HCT116 (cell line): ENCODE results near the gene CMPK1. TPM values are rescaled to one million over a fixed set of nuclear protein-coding genes. Genes with fewer than 3 reads are reported as not detected.

ENCODE experiments used
- ATAC-seq: fragments of 200-7000 bp; cut with Tn5 transposase; 2 replicates; pipeline ENCODE4 v1.9.1; 2020; ENCODE audit warnings: mild to moderate bottlenecking, moderate library complexity
- BruUV-seq: library from RNA; stranded (reverse); fragments of 400-500 nt; replicated peaks from 2 replicates; lab custom pipeline; 2021; lab: Mats Ljungman, UMichigan
- CTCF ChIA-PET: fragments of 300-600 bp; sonication (Branson Sonifier 250); formaldehyde crosslinking; loops from one replicate; lab custom pipeline; 2021; ENCODE audit warnings: antibody characterized with exemption; lab: Charles Lee
- POLR2A ChIA-PET: fragments of 300-600, 350-600 bp; sonication (Branson Sonifier 250); formaldehyde crosslinking; loops from one replicate; lab custom pipeline; 2021; ENCODE audit warnings: antibody characterized with exemption; lab: Charles Lee
- RAD21 ChIA-PET, 2 experiments: fragments of 300-600 bp; sonication (Branson Sonifier 250); formaldehyde crosslinking; loops; one replicate each; lab custom pipeline; 2023; ENCODE audit warnings: low total read pairs in 2 of 2; ENCODE audit not compliant: uncharacterized antibody in 2 of 2, unreplicated experiment in 2 of 2, low non-redundant PET in 1 of 2; lab: Charles Lee
- DNase-seq: peaks from one replicate; pipeline ENCODE4 v3.0.0-alpha.2; 2010; ENCODE audit warnings: low read depth, low spot score
- H2AFZ ChIP-seq: fragments of 200-600 bp; shearing (Covaris generic), sonication (generic); 2 replicates; pipeline ENCODE4 v1.6.1; 2017; ENCODE audit warnings: low read depth, mixed run types, mixed read lengths, antibody characterized with exemption, low read length; ENCODE audit not compliant: poor library complexity, severe bottlenecking
- H3K27ac ChIP-seq: 2 replicates; pipeline ENCODE4 v1.5.1; 2012; ENCODE audit warnings: low read depth, low read length
- H3K27me3 ChIP-seq: fragments of 200-600 bp; sonication (generic); 2 replicates; pipeline ENCODE4 v1.6.1; 2016; ENCODE audit warnings: mixed run types, low read length, mixed read lengths; ENCODE audit not compliant: insufficient read depth
- H3K36me3 ChIP-seq, 2 experiments: fragments of 200-500 bp in 1 of 2; fragments of 200-600 bp in 1 of 2; sonication (Bioruptor generic) in 1 of 2; sonication (generic) in 1 of 2; 2 replicates each; pipeline versions ENCODE4 v1.5.1 to v1.6.1; 2014 to 2016; ENCODE audit warnings: low read length in 2 of 2, inconsistent platforms in 1 of 2, mixed read lengths in 1 of 2, mixed run types in 1 of 2; ENCODE audit not compliant: insufficient read depth in 2 of 2, control insufficient read depth in 1 of 2
- H3K4me1 ChIP-seq, 2 experiments: fragments of 200-600 bp in 1 of 2; sonication (generic) in 1 of 2; 2 replicates each; pipeline versions ENCODE4 v1.5.1 to v1.6.1; 2012 to 2017; ENCODE audit warnings: low read length in 2 of 2, inconsistent platforms in 1 of 2, mild to moderate bottlenecking in 1 of 2, mixed read lengths in 1 of 2, mixed run types in 1 of 2, moderate library complexity in 1 of 2; ENCODE audit not compliant: insufficient read depth in 2 of 2, control insufficient read depth in 1 of 2
- H3K4me2 ChIP-seq: fragments of 200-600 bp; sonication (generic); 2 replicates; pipeline ENCODE4 v1.6.1; 2017; ENCODE audit warnings: mixed run types, low read length, mixed read lengths
- H3K4me3 ChIP-seq, 2 experiments: fragments of 200-600 bp in 1 of 2; sonication (generic) in 1 of 2; replicated peaks in 1 of 2; 2 replicates each; pipeline ENCODE4 v1.5.1; 2011 to 2016; ENCODE audit warnings: low read length in 2 of 2, control low read depth in 1 of 2, low read depth in 1 of 2, mild to moderate bottlenecking in 1 of 2, mixed read lengths in 1 of 2, mixed run types in 1 of 2
- H3K79me2 ChIP-seq: fragments of 200-600 bp; sonication (generic); 2 replicates; pipeline ENCODE4 v1.6.1; 2017; ENCODE audit warnings: mild to moderate bottlenecking, mixed run types, low read length, moderate library complexity, mixed read lengths; ENCODE audit not compliant: insufficient read depth
- H3K9ac ChIP-seq: fragments of 200-600 bp; sonication (generic); 2 replicates; pipeline ENCODE4 v1.6.1; 2016; ENCODE audit warnings: low read length, mixed read lengths
- H3K9me2 ChIP-seq: fragments of 200-600 bp; sonication (generic), shearing (Covaris generic); 2 replicates; pipeline ENCODE4 v1.6.1; 2017; ENCODE audit warnings: mixed run types, mild to moderate bottlenecking, moderate library complexity; ENCODE audit not compliant: insufficient read depth
- H3K9me3 ChIP-seq, 2 experiments: fragments of 200-500 bp in 1 of 2; fragments of 200-600 bp in 1 of 2; sonication (Bioruptor generic) in 1 of 2; sonication (generic) in 1 of 2; 2 replicates each; pipeline ENCODE4 v1.6.1; 2014 to 2017; ENCODE audit warnings: low read length in 2 of 2, mixed read lengths in 2 of 2, inconsistent platforms in 1 of 2, low read depth in 1 of 2, mild to moderate bottlenecking in 1 of 2, mixed run types in 1 of 2, moderate library complexity in 1 of 2; ENCODE audit not compliant: control insufficient read depth in 1 of 2, insufficient read depth in 1 of 2
- H4K20me1 ChIP-seq: fragments of 200-600 bp; sonication (generic), shearing (Covaris generic); 2 replicates; pipeline ENCODE4 v1.6.1; 2017; ENCODE audit warnings: mixed run types, mild to moderate bottlenecking, moderate library complexity; ENCODE audit not compliant: insufficient read depth
- CBX3 ChIP-seq: IDR thresholded peaks from 2 replicates; pipeline ENCODE4 v1.6.1; 2012; ENCODE audit warnings: low read depth
- CEBPB ChIP-seq: IDR thresholded peaks from 2 replicates; pipeline ENCODE4 v1.6.1; 2012; ENCODE audit warnings: low read depth
- EGR1 ChIP-seq: IDR thresholded peaks from 2 replicates; pipeline ENCODE4 v1.6.1; 2012; ENCODE audit warnings: low read depth
- ELF1 ChIP-seq: IDR thresholded peaks from 2 replicates; pipeline ENCODE4 v1.6.1; 2012; ENCODE audit warnings: low read depth, borderline replicate concordance
- EZH2 ChIP-seq: fragments of 200-600 bp; sonication (generic); IDR thresholded peaks from 2 replicates; pipeline ENCODE4 v1.6.1; 2017; ENCODE audit warnings: antibody characterized with exemption, mixed run types
- MAX ChIP-seq: IDR thresholded peaks from 2 replicates; pipeline ENCODE4 v1.6.1; 2012
- POLR2A ChIP-seq: IDR thresholded peaks from 2 replicates; pipeline ENCODE4 v1.7.0; 2011; ENCODE audit warnings: borderline replicate concordance; ENCODE audit not compliant: insufficient read depth, insufficient read length; ENCODE audit errors: extremely low read depth
- RAD21 ChIP-seq: IDR thresholded peaks from 2 replicates; pipeline ENCODE4 v1.6.1; 2012; ENCODE audit warnings: low read depth, mild to moderate bottlenecking
- SP1 ChIP-seq: IDR thresholded peaks from 2 replicates; pipeline ENCODE4 v1.6.1; 2012; ENCODE audit warnings: low read depth
- SRF ChIP-seq: IDR thresholded peaks from 2 replicates; pipeline ENCODE4 v1.6.1; 2012; ENCODE audit warnings: low read depth
- TCF7L2 ChIP-seq: IDR thresholded peaks from 2 replicates; pipeline ENCODE4 v1.7.0; 2011; ENCODE audit warnings: borderline replicate concordance, inconsistent platforms; ENCODE audit not compliant: insufficient read depth, insufficient read length; ENCODE audit errors: extremely low read depth
- YY1 ChIP-seq: IDR thresholded peaks from 2 replicates; pipeline ENCODE4 v1.6.1; 2011; ENCODE audit warnings: low read length, low read depth, moderate library complexity, mild to moderate bottlenecking; ENCODE audit not compliant: insufficient replicate concordance; ENCODE audit errors: extremely low read depth
- ZBTB33 ChIP-seq: IDR thresholded peaks from 2 replicates; pipeline ENCODE4 v1.6.1; 2011; ENCODE audit warnings: mild to moderate bottlenecking, low read length, moderate library complexity; ENCODE audit not compliant: insufficient replicate concordance; ENCODE audit errors: extremely low read depth
- ZFX ChIP-seq: fragments of 450-650 bp; IDR thresholded peaks from 2 replicates; pipeline ENCODE4 v1.6.1; 2017
- intact Hi-C: fragments of 100-400 bp; cut with micrococcal nuclease; formaldehyde crosslinking; loops from 2 replicates; pipeline ENCODE4 v1.10.0; 2022
- total RNA-seq: library from RNA; stranded (reverse); gene quantifications from one replicate; pipeline ENCODE4 v1.2.1, GENCODE V29; 2021; ENCODE audit not compliant: unreplicated experiment
- TF ChIP-seq, protein P1 (sequence below), 3 experiments: fragments of 200-600 bp in 1 of 3; sonication (generic) in 1 of 3; IDR thresholded peaks in 2 of 3; conservative IDR thresholded peaks in 1 of 3; 2 replicates each; pipeline ENCODE4 v1.5.1; 2012 to 2017; ENCODE audit warnings: low read depth in 2 of 3, low read length in 2 of 3, antibody characterized with exemption in 1 of 3, borderline replicate concordance in 1 of 3, control low read depth in 1 of 3, mild to moderate bottlenecking in 1 of 3, mixed read lengths in 1 of 3, mixed run types in 1 of 3, moderate library complexity in 1 of 3; ENCODE audit not compliant: insufficient read depth in 1 of 3

CMPK1 gene
- total RNA-seq, 1 experiment from 2014 or later, result 78.4 TPM

DNA sequence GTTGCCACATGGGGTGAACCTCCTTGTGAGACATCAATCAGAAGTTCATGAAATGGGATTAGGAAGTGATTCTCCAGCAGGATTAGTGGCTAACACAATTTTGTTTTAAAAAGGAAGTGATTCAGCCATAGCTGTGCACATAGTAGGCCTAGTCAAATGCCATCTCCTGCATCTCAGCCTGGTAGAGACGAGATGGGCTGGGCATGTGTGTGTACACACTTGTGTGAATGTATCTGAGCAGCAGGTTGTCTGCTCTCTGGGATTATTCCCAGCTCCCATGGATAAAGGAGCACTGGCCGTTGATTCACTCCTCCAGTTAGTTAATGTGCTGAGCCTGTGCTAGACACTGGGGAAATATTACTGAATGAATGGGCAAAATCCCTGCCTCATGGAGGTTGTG lies 84.5 kb downstream of the CMPK1 start:
- Histone ChIP-seq H3K36me3 (no peaks in the 10 kb centered on the region), H3K9me3 (no peaks in the 10 kb centered on the region), H3K9me2 (no peaks in the 10 kb centered on the region), H3K79me2 (no peaks in the 10 kb centered on the region), H4K20me1 (no peaks in the 10 kb centered on the region), H3K4me3 (no peak overlapping the region), H3K4me2 (no peak overlapping the region), H3K27ac (no peak overlapping the region), H3K9ac (no peak overlapping the region), H2AFZ (no peak overlapping the region), H3K4me1 (no peaks in the 10 kb centered on the region), H3K27me3 (no peaks in the 10 kb centered on the region)
- CTCF ChIA-PET, result interaction anchor here (1.6 kb wide), 1 partner anchor 19 kb away, joined by 4 read pairs; the partner anchor contains the start of gene FOXD2
- TF ChIP-seq ELF1 (no peak), SP1 (no peak), TCF7L2 (no peak), YY1 (no peak), EZH2 (no peak), ZFX (no peak), MAX (no peak), ZBTB33 (no peak), SRF (no peak), RAD21 (no peak), CBX3 (no peak), CEBPB (no peak), POLR2A (no peak), EGR1 (no peak)
- TF ChIP-seq, protein P1, sequence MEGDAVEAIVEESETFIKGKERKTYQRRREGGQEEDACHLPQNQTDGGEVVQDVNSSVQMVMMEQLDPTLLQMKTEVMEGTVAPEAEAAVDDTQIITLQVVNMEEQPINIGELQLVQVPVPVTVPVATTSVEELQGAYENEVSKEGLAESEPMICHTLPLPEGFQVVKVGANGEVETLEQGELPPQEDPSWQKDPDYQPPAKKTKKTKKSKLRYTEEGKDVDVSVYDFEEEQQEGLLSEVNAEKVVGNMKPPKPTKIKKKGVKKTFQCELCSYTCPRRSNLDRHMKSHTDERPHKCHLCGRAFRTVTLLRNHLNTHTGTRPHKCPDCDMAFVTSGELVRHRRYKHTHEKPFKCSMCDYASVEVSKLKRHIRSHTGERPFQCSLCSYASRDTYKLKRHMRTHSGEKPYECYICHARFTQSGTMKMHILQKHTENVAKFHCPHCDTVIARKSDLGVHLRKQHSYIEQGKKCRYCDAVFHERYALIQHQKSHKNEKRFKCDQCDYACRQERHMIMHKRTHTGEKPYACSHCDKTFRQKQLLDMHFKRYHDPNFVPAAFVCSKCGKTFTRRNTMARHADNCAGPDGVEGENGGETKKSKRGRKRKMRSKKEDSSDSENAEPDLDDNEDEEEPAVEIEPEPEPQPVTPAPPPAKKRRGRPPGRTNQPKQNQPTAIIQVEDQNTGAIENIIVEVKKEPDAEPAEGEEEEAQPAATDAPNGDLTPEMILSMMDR (IDR thresholded peaks at IDR 0.05 in 2 of 3, conservative IDR thresholded peaks at IDR 0.05 in 1 of 3; ENCODE audit: borderline replicate concordance in 1 of 3, insufficient read depth in 1 of 3, low read depth in 2 of 3, low read length in 2 of 3), result no peak
- intact Hi-C loops, result no loop called here
- RAD21 ChIA-PET, result no interaction called here
- POLR2A ChIA-PET, result no interaction called here
- ATAC-seq (no peak), DNase-seq (no peak)
- no TSS peak for BruUV-seq
